Ectodermal cell (in vitro differentiated cells): Measurements from ENCODE around the gene RPP38.

ENCODE experiments used
- H3K27ac ChIP-seq: 2 replicates; pipeline ENCODE4 v1.7.0; 2013; ENCODE audit warnings: mild to moderate bottlenecking, low read depth, low read length; ENCODE audit not compliant: insufficient read depth, poor library complexity, severe bottlenecking
- H3K27me3 ChIP-seq: 2 replicates; pipeline ENCODE4 v1.7.0; 2013; ENCODE audit warnings: mild to moderate bottlenecking, low read length; ENCODE audit not compliant: insufficient read depth, control insufficient read depth, poor library complexity, severe bottlenecking
- H3K36me3 ChIP-seq: one replicate; pipeline ENCODE4 v1.7.0; 2013; ENCODE audit warnings: low read length; ENCODE audit not compliant: control insufficient read depth, insufficient read depth
- H3K4me1 ChIP-seq: one replicate; pipeline ENCODE4 v1.7.0; 2013; ENCODE audit warnings: low read length; ENCODE audit not compliant: control insufficient read depth, insufficient read depth
- H3K4me3 ChIP-seq: 2 replicates; pipeline ENCODE4 v1.7.0; 2013; ENCODE audit warnings: low read depth, low read length, control low read depth; ENCODE audit not compliant: insufficient read depth
- H3K9me3 ChIP-seq: 2 replicates; pipeline ENCODE4 v1.7.0; 2013; ENCODE audit warnings: mild to moderate bottlenecking, low read length, moderate library complexity; ENCODE audit not compliant: control insufficient read depth
- WGBS, 2 experiments: methylation state at CpG; one replicate each; pipeline ENCODE4 v1.1.7; 2013; ENCODE audit warnings: missing lambda C conversion rate in 2 of 2; 5-methylcytosine and 5-hydroxymethylcytosine counted together

RPP38 gene

DNA sequence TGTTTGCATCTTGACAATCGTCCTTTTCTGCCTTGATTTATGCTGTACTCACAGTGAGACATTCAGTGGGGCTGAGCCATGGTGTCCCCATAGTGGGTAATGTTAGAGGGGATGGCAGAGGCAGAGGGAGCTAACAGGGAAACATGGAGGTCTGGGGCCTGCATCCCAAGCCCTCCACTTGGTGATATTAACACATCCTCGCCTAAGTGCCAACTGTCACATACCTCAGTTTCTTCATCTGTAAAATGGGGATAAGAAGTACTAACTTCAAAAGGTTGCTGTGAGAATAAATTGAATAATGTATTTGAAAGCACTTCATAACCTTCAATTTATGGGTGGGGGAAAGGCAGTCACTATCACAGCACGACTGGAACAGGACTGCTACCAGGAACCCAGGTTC lies 27.8 kb downstream of the RPP38 start:
- 97 to 98% methylated on average over 3 of the region's 3 CpGs for WGBS, 2 experiments
- H3K4me3 ChIP-seq: no peak overlapping the region
- no peak overlapping the region for H3K27ac ChIP-seq
- H3K36me3 ChIP-seq: peaks cover 14% of the 10 kb centered on the region
- H3K9me3 ChIP-seq: no peaks in the 10 kb centered on the region
- no peaks in the 10 kb centered on the region for H3K4me1 ChIP-seq
- H3K27me3 ChIP-seq: no peaks in the 10 kb centered on the region

DNA sequence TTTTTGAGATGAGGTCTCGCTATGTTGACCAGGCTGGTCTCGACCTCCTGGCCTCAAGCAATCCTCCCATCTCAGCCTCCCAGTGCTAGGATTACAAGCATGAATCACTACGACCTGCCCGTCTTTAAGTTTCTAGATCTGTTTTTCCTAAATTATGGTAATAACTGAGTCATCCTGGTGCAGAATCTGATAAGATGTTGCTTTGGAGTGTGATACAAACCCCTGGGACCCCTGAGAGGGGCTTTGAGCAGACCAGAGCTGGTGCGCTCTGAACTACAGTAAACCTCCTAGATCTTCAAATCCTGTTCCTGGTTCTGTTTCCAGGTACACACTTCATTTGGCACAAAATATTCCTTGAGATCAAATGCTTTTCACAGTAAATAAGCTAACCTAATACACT lies 34.2 kb downstream of the RPP38 start:
- H3K36me3 ChIP-seq: peaks cover 11% of the 10 kb centered on the region
- 92 to 93% methylated on average over 5 of the region's 5 CpGs for WGBS, 2 experiments

DNA sequence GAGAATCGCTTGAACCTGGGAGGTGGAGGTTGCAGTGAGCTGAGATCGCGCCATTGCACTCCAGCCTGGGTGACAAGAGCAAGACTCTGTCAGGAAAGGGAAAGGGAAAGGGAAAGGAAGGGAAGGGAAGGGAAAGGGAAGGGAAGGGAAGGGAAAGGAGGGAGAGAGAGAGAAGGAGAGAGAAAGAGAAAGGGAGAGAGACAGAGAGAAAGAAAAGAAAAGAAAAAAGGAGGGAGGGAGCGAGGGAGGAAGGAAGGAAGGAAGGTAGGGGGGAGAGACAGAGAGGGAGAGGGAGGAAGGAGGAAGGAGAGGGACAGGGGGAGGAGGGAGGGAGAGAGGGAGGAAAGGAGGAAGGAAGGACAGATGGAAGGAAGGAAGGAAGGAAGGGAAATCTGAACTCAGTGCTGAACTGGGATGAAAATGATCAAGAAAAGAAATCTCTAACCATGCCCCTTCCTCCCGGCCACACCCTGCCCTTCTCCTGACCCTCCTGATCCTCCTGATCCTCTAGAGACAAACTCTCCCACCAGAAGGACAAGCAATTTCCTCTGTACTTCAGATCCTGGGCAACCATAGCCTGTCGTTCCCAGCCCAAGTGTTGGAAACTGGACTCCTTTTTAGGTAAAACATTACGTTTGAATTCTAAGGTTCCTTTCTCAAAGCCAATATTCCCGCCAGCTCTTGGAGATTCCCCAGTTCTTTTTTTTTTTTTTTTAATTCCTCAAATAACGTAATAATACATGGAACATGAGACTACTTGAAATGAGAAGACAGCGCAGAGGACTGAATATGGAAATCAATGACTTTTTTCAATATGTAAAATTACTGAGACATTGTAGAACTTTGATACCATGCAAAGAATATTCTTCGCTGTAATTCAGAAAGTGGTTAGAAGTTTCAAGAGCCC lies 39.2 kb downstream of the RPP38 start:
- no peak overlapping the region for H3K4me3 ChIP-seq
- peaks cover 7% of the 10 kb centered on the region for H3K36me3 ChIP-seq
- 90 to 94% methylated on average over 10 to 11 of the region's 11 CpGs for WGBS, 2 experiments
- no peak overlapping the region for H3K27ac ChIP-seq
- H3K4me1 ChIP-seq: no peaks in the 10 kb centered on the region
- no peaks in the 10 kb centered on the region for H3K9me3 ChIP-seq
- H3K27me3 ChIP-seq: no peaks in the 10 kb centered on the region

More for the DNA sequence above, 34.2 kb downstream of the RPP38 start:
- Histone ChIP-seq H3K27ac (no peak overlapping the region), H3K27me3 (no peaks in the 10 kb centered on the region), H3K4me1 (no peaks in the 10 kb centered on the region), H3K4me3 (no peak overlapping the region), H3K9me3 (no peaks in the 10 kb centered on the region)

DNA sequence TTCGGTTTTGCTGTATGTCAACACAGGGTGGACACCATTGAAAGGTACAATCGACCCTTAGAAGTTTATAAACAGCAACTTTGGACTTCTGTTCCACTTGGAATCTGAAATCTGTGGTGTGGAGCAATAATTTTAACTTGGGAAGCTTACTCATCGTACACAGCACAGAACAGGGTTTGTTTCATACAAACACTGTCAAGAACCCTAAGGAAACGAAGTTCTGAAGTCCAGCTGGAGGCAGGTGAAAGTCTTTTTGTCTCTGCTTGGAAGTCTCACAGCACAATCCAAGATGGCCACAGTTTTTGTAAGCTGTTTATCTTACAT lies 39.8 kb downstream of the RPP38 start:
- H3K4me1 ChIP-seq: no peaks in the 10 kb centered on the region
- WGBS, 2 experiments: 94 to 95% methylated on average over 4 of the region's 4 CpGs
- peaks cover 7% of the 10 kb centered on the region for H3K36me3 ChIP-seq
- H3K4me3 ChIP-seq: no peak overlapping the region
- no peak overlapping the region for H3K27ac ChIP-seq
- no peaks in the 10 kb centered on the region for H3K27me3 ChIP-seq
- no peaks in the 10 kb centered on the region for H3K9me3 ChIP-seq

DNA sequence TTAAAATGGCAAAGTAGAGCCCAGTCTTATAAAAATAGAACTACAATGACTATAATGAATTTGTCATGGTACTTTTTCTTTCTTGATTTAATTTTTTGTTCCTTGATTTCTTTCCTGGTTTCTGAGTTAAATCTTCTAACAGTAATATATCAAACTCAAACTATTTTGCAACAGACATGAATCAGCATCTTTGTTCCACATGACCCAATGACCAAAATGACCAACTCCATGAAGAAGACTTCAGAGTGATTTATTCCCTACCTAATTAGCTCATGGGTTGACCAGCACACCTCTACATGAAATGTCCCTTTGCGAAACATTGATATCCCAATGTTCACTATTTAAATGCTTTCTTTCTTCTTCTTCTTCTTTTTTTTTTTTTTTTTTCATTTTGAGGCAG lies 40.5 kb downstream of the RPP38 start:
- 90% methylated on average over 1 of the region's 1 CpG for WGBS, 2 experiments
- H3K9me3 ChIP-seq: no peaks in the 10 kb centered on the region
- H3K27ac ChIP-seq: no peak overlapping the region

DNA sequence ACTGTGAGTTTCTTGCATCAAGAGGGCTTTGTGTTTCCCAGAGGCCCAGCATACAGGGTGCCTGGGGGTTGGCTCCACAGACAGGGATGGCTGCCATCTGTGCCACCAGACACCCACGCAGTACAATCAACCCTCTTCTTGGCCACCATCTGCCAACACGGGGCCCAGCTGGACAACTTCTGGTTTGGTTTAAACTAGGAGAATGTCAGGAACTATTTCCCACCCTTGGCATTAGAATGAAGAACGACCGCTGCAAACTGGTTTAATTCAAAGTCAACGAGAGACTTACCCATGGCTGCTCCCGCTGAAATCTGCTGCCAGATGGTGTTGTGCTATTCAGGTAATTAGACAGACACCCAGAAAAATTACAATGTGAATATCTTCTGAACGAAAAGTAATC lies 43.5 kb downstream of the RPP38 start:
- WGBS, 2 experiments: 86 to 95% methylated on average over 6 to 7 of the region's 7 CpGs
- Histone ChIP-seq H3K4me3 (no peak overlapping the region), H3K27ac (no peak overlapping the region), H3K4me1 (no peaks in the 10 kb centered on the region), H3K27me3 (no peaks in the 10 kb centered on the region), H3K36me3 (no peaks in the 10 kb centered on the region), H3K9me3 (no peaks in the 10 kb centered on the region)

More for the DNA sequence above, 40.5 kb downstream of the RPP38 start:
- H3K27me3 ChIP-seq: no peaks in the 10 kb centered on the region
- H3K36me3 ChIP-seq: peaks cover 7% of the 10 kb centered on the region
- no peak overlapping the region for H3K4me3 ChIP-seq
- no peaks in the 10 kb centered on the region for H3K4me1 ChIP-seq

DNA sequence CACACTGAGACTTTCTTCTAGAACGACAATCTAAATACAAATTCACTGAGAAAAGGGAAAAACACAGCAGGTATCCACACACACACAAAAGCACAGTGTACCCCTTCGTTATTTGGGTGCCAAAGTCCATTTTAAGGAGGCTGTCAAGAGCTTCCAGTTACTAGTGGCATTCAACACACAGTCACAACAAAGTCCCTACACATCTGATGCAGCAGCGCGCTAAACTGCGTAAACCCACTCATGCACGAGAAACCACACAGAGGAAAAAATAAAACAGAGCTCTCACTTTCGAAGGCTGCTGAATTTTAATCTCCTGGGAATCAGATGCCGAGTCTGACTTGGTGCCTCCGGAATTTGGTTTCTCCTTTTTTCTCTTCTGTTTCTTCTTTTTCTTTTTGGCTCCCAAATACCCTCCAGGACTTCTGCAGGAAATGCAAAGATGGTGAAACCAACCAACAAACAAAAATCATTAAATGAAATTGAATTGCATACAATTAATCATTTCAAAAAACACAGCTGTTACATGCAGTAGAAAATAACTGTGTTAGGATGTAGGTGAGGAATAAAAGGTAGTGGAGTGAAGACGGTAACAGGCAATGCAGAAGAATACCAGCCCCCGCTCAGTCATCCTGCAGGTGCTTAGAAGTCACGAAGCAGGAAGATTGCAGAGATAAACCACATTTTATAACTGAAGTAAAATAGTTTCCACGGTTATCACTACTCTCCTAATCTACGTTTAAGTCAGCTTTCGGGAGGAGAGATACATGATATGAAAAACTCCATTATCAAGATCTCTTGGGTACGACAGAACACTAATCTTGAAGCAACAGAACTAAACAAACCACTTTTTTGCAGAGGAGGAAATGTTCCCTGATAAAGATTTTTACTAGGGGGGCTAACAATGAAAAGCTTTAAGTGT lies 44.2 kb downstream of the RPP38 start:
- no peaks in the 10 kb centered on the region for H3K4me1 ChIP-seq
- no peaks in the 10 kb centered on the region for H3K27me3 ChIP-seq
- 91% methylated on average over 16 of the region's 16 CpGs for WGBS, 2 experiments
- no peak overlapping the region for H3K27ac ChIP-seq
- no peak overlapping the region for H3K4me3 ChIP-seq
- H3K9me3 ChIP-seq: no peaks in the 10 kb centered on the region
- H3K36me3 ChIP-seq: no peaks in the 10 kb centered on the region

DNA sequence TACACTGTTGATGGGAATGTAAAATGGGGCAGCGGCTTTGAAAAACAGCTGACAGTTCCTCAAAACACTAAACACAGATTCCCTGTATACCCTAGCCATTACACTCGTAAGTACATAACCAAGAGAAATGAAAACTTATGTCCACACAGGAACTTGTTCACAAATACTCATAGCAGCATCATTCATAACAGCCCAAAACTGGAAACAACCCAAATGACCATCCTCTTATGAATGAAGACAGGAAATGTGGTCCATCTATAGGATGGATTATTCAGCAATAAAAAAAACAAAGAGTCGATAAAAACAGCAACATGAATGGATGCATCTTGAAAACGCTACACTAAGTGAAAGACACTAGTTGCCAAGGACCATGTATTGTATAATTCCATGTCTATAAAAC lies 47.6 kb downstream of the RPP38 start:
- H3K27ac ChIP-seq: no peak overlapping the region
- 96% methylated on average over 4 of the region's 4 CpGs for WGBS, 2 experiments
- no peaks in the 10 kb centered on the region for H3K36me3 ChIP-seq
- no peaks in the 10 kb centered on the region for H3K4me1 ChIP-seq
- no peaks in the 10 kb centered on the region for H3K27me3 ChIP-seq
- no peaks in the 10 kb centered on the region for H3K9me3 ChIP-seq
- no peak overlapping the region for H3K4me3 ChIP-seq

DNA sequence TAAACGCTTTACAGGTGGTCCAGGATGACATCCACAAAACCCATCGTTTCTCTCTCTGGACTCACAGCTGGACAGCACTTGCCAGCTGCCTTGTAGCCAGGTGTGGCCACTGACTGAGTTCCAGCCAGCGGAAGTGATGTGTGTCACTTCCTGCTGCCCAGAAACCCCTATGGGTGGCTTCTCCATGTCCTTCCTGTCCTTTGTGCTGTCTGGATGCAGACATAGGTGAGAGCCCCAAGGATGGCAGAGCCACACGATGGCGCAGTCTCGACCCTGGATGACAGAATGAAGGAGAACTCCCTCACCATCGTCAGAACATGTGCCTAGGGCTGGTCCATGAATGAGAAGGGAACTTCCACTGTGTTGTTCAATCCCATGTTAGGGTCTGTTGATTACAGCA lies 49.2 kb downstream of the RPP38 start:
- no peak overlapping the region for H3K27ac ChIP-seq
- H3K27me3 ChIP-seq: no peaks in the 10 kb centered on the region
- H3K4me3 ChIP-seq: no peak overlapping the region
- no peaks in the 10 kb centered on the region for H3K4me1 ChIP-seq
- WGBS, 2 experiments: 79 to 84% methylated on average over 7 of the region's 7 CpGs
- H3K36me3 ChIP-seq: no peaks in the 10 kb centered on the region
- no peaks in the 10 kb centered on the region for H3K9me3 ChIP-seq
